Endothelial cell of umbilical vein (primary cell): ENCODE data around the gene PIGQ. TPM values are rescaled to one million over a fixed set of nuclear protein-coding genes. Genes with fewer than 3 reads are reported as not detected.

ENCODE experiments used
- BruUV-seq: library from RNA; stranded (reverse); fragments of 400-500 nt; replicated peaks from 2 replicates; lab custom pipeline; 2021; lab: Mats Ljungman, UMichigan
- CTCF ChIA-PET: fragments of 300-600, 350-600 bp; sonication (Branson Sonifier 250); formaldehyde crosslinking; loops from one replicate; lab custom pipeline; 2021; ENCODE audit warnings: antibody characterized with exemption, inconsistent platforms; lab: Charles Lee
- POLR2A ChIA-PET: fragments of 300-600, 350-600 bp; sonication (Branson Sonifier 250); formaldehyde crosslinking; loops from one replicate; lab custom pipeline; 2021; ENCODE audit warnings: antibody characterized with exemption, inconsistent platforms; lab: Charles Lee
- DNase-seq: peaks from one replicate; pipeline ENCODE4 v3.0.0-alpha.2; 2011; ENCODE audit warnings: low read depth, low spot score
- FAIRE-seq: peaks from 2 replicates; lab custom pipeline; 2011; peaks lifted over from hg19 to GRCh38; lab: Jason Lieb, UNC
- H2AFZ ChIP-seq: 2 replicates; pipeline ENCODE4 v1.6.0; 2012; ENCODE audit warnings: low read depth, low read length, control low read depth, inconsistent platforms
- H3K27ac ChIP-seq: 2 replicates; pipeline ENCODE4 v1.5.1; 2011; ENCODE audit warnings: low read depth, mild to moderate bottlenecking, control low read depth, low read length, moderate library complexity; ENCODE audit not compliant: insufficient read depth
- H3K27me3 ChIP-seq, 2 experiments: 2 replicates each; pipeline versions ENCODE4 v1.6.0 to v1.6.1; 2011; ENCODE audit warnings: low read length in 2 of 2, mixed read lengths in 1 of 2; ENCODE audit not compliant: control insufficient read depth in 2 of 2, insufficient read depth in 2 of 2
- H3K36me3 ChIP-seq, 2 experiments: 2 replicates in 1 of 2; 3 replicates in 1 of 2; pipeline ENCODE4 v1.5.1; 2011; ENCODE audit warnings: low read length in 2 of 2, mild to moderate bottlenecking in 1 of 2, moderate library complexity in 1 of 2; ENCODE audit not compliant: control insufficient read depth in 2 of 2, insufficient read depth in 2 of 2; ENCODE audit errors: extremely low read depth in 1 of 2
- H3K4me1 ChIP-seq: 3 replicates; pipeline ENCODE4 v1.5.1; 2011; ENCODE audit warnings: mild to moderate bottlenecking, low read length; ENCODE audit not compliant: control insufficient read depth, insufficient read depth; ENCODE audit errors: extremely low read depth
- H3K4me2 ChIP-seq: 2 replicates; pipeline ENCODE4 v1.6.1; 2011; ENCODE audit warnings: low read length, control low read depth, mixed read lengths; ENCODE audit not compliant: insufficient read depth
- H3K4me3 ChIP-seq, 3 experiments: fragments of 200-600 bp in 1 of 3; sonication (generic), shearing (Covaris generic) in 1 of 3; replicated peaks in 1 of 3; 2 replicates each; pipeline ENCODE4 v1.5.1; 2011 to 2016; ENCODE audit warnings: control low read depth in 3 of 3, low read length in 3 of 3, mild to moderate bottlenecking in 2 of 3, inconsistent platforms in 1 of 3, low read depth in 1 of 3, moderate library complexity in 1 of 3; ENCODE audit not compliant: insufficient read depth in 1 of 3
- H3K79me2 ChIP-seq: 2 replicates; pipeline ENCODE4 v1.6.0; 2012; ENCODE audit warnings: low read length, inconsistent platforms; ENCODE audit not compliant: control insufficient read depth, insufficient read depth
- H3K9ac ChIP-seq: replicated peaks from 2 replicates; pipeline ENCODE3; 2011; ENCODE audit warnings: low read length, control low read depth; ENCODE audit not compliant: insufficient read depth; ENCODE audit errors: extremely low read depth
- H3K9me1 ChIP-seq: replicated peaks from 3 replicates; pipeline ENCODE4 v1.6.0; 2011; ENCODE audit warnings: mild to moderate bottlenecking, low read length; ENCODE audit not compliant: control insufficient read depth, insufficient read depth; ENCODE audit errors: extremely low read depth
- H3K9me3 ChIP-seq: replicated peaks from 2 replicates; pipeline ENCODE4 v1.5.1; 2012; ENCODE audit warnings: low read length, inconsistent platforms; ENCODE audit not compliant: control insufficient read depth, insufficient read depth
- H4K20me1 ChIP-seq: replicated peaks from 2 replicates; pipeline ENCODE3; 2011; ENCODE audit warnings: mild to moderate bottlenecking, low read length; ENCODE audit not compliant: control insufficient read depth, insufficient read depth; ENCODE audit errors: extremely low read depth
- CTCF ChIP-seq, 2 donors: IDR thresholded peaks; 1 replicate in 1 of 2; 2 replicates in 1 of 2; pipeline ENCODE4 v1.5.1; 2011; ENCODE audit warnings: low read length in 2 of 2, mild to moderate bottlenecking in 2 of 2, moderate library complexity in 2 of 2, control low read depth in 1 of 2, inconsistent platforms in 1 of 2, low read depth in 1 of 2; ENCODE audit not compliant: insufficient read depth in 1 of 2; ENCODE audit errors: extremely low read depth in 1 of 2
- EZH2 ChIP-seq: IDR thresholded peaks from 2 replicates; pipeline ENCODE4 v1.6.1; 2012; ENCODE audit warnings: borderline replicate concordance, low read depth, mild to moderate bottlenecking, moderate library complexity, low read length, inconsistent platforms; ENCODE audit not compliant: severe bottlenecking
- FOS ChIP-seq: IDR thresholded peaks from 2 replicates; pipeline ENCODE4 v1.6.1; 2011; ENCODE audit warnings: mild to moderate bottlenecking, low read length, moderate library complexity, borderline replicate concordance; ENCODE audit not compliant: insufficient read depth
- GATA2 ChIP-seq: IDR thresholded peaks from 2 replicates; pipeline ENCODE4 v1.7.0; 2011; ENCODE audit warnings: low read depth, mild to moderate bottlenecking, moderate library complexity, mixed read lengths, low read length; ENCODE audit not compliant: insufficient read length, insufficient read depth
- JUN ChIP-seq: IDR thresholded peaks from 2 replicates; pipeline ENCODE4 v1.6.1; 2011; ENCODE audit warnings: borderline replicate concordance, low read depth; ENCODE audit not compliant: insufficient read length, insufficient read depth
- MAX ChIP-seq: IDR thresholded peaks from 2 replicates; pipeline ENCODE4 v1.6.1; 2011; ENCODE audit not compliant: insufficient read depth, insufficient read length
- MYC ChIP-seq: IDR thresholded peaks from one replicate; pipeline ENCODE4 v1.6.1; 2011; ENCODE audit warnings: mild to moderate bottlenecking, low read depth, low read length
- POLR2A ChIP-seq: IDR thresholded peaks from 2 replicates; pipeline ENCODE4 v1.6.1; 2012; ENCODE audit warnings: low read depth, mild to moderate bottlenecking, control low read depth, low read length
- POLR2AphosphoS5 ChIP-seq: IDR thresholded peaks from 2 replicates; pipeline ENCODE4 v1.6.1; 2012; ENCODE audit warnings: low read depth, mild to moderate bottlenecking, control low read depth, low read length, moderate library complexity; ENCODE audit not compliant: insufficient read depth
- dilution Hi-C: fragments of 300-500 bp; cut with MboI; formaldehyde crosslinking; loops from one replicate; pipeline ENCODE4 v1.15.0; 2019; ENCODE audit warnings: low sequenced_read_pairs; ENCODE audit not compliant: extremely low pct_ligation_motif_present
- intact Hi-C: fragments of 100-400 bp; cut with micrococcal nuclease; formaldehyde crosslinking; loops from one replicate; pipeline ENCODE4 v1.10.0; 2022
- polyA plus RNA-seq, 4 experiments: library from polyadenylated mRNA; depleted of rRNA in 3 of 4; stranded (reverse) in 3 of 4; unstranded in 1 of 4; fragments of >200 nt; gene quantifications; 2 replicates each; pipeline versions ENCODE4 v1.2.1 to v1.2.3, GENCODE V29; 2011 to 2012; ENCODE audit warnings: missing spikeins in 1 of 4
- total RNA-seq: library from RNA; stranded (reverse); gene quantifications from 2 replicates; pipeline ENCODE4 v1.2.3, GENCODE V29; 2021

PIGQ gene
- total and polyA plus RNA-seq, 2 donors (not counting 3 experiments of a cell fraction or from before 2014, with no cell fraction given) = 66.9 to 67.7 TPM

- POLR2A ChIA-PET = interaction anchor here (1.2 kb wide), 1 partner anchor 9 kb away, joined by 4 read pairs; the partner anchor contains the start of gene METTL26
- intact Hi-C loops (loop anchor here (2.0 kb wide), 1 partner anchor 39 kb away; no protein-coding TSS in a partner anchor), dilution Hi-C loops (no loop called here)
- DNase-seq = no peak
- Histone ChIP-seq H3K4me1 (peaks cover 3% of the 10 kb centered on the region), H3K27ac (no peak overlapping the region), H2AFZ (no peak overlapping the region), H3K4me2 (no peak overlapping the region), H3K9me1 (no peaks in the 10 kb centered on the region), H3K36me3 (peaks cover 0 to 5% of the 10 kb centered on the region in 2 experiments), H3K4me3 (no peak overlapping the region), H3K79me2 (no peaks in the 10 kb centered on the region), H3K9me3 (no peaks in the 10 kb centered on the region), H3K9ac (no peak overlapping the region), H3K27me3 (no peaks in the 10 kb centered on the region), H4K20me1 (no peaks in the 10 kb centered on the region)
- no peak for FAIRE-seq
- no TSS peak for BruUV-seq
- CTCF ChIA-PET = interaction anchor here (0.6 to 1.3 kb wide), 3 partner anchors 9 to 37 kb away, joined by 3 to 7 read pairs (median 3); partner anchors contain the start of gene METTL26
- TF ChIP-seq GATA2 = no peak
- no peak for TF ChIP-seq JUN
- no peak for TF ChIP-seq MYC
- no peak for TF ChIP-seq FOS
- TF ChIP-seq CTCF (IDR thresholded peaks at IDR 0.05; ENCODE audit: extremely low read depth in 1 of 2, insufficient read depth in 1 of 2, low read depth in 1 of 2, low read length in 2 of 2) = no peak
- TF ChIP-seq MAX = no peak
- TF ChIP-seq POLR2A = no peak
- TF ChIP-seq EZH2 = no peak
- no peak for TF ChIP-seq POLR2AphosphoS5
Observed at GRCh38 chr16:627454-628239, 57.9 kb downstream of the PIGQ start.
